HUDEP-2 (cell line): Measurements from ENCODE around the gene SH3BGRL3.
"Not testable (repeated sequence)": the region's sequence is repeated elsewhere in the genome, so short reads cannot be mapped to it uniquely, and the experiment has no call there.

Source experiments
- DNase-seq, 76 experiments: peaks; one replicate each; lab custom pipeline; 2025; ENCODE audit not compliant: unreplicated experiment in 76 of 76; lab: John Stamatoyannopoulos, UW

SH3BGRL3 gene

GRCh38 chr1:26289158-26290059 lies 9.5 kb downstream of the SH3BGRL3 start:
- DNase-seq: peak in 12 of 76 experiments; percentile 16 to 44 (median 22)

- no peak for DNase-seq
These were observed 10.4 kb downstream of the SH3BGRL3 start for GRCh38 chr1:26290122-26290881.

GRCh38 chr1:26290882-26291261 lies 11.0 kb downstream of the SH3BGRL3 start:
- no peak for DNase-seq

GRCh38 chr1:26291433-26291832 lies 11.5 kb downstream of the SH3BGRL3 start:
- no peak for DNase-seq

- no peak for DNase-seq
These were observed 12.1 kb downstream of the SH3BGRL3 start for GRCh38 chr1:26291939-26292338.

- DNase-seq: not testable (repeated sequence)
These were observed 12.8 kb downstream of the SH3BGRL3 start for GRCh38 chr1:26292735-26293134.

- no peak for DNase-seq
These were observed 14.1 kb downstream of the SH3BGRL3 start for GRCh38 chr1:26293911-26294463.

- DNase-seq: no peak
These were observed 15.6 kb downstream of the SH3BGRL3 start for GRCh38 chr1:26295194-26296138.

GRCh38 chr1:26296340-26297056 lies 16.6 kb downstream of the SH3BGRL3 start:
- DNase-seq: no peak

- DNase-seq: no peak
These were observed 17.3 kb downstream of the SH3BGRL3 start for GRCh38 chr1:26297057-26297790.

GRCh38 chr1:26297791-26298124 lies 17.9 kb downstream of the SH3BGRL3 start:
- DNase-seq: no peak

GRCh38 chr1:26300578-26301275 lies 20.8 kb downstream of the SH3BGRL3 start:
- peak in 2 of 76 experiments; percentile 12 to 17 for DNase-seq

- no peak for DNase-seq
These were observed 23.0 kb downstream of the SH3BGRL3 start for GRCh38 chr1:26302733-26303405.

- DNase-seq: no peak
These were observed 25.9 kb downstream of the SH3BGRL3 start for GRCh38 chr1:26305667-26306289.

- DNase-seq: peak in 75 of 76 experiments; percentile 43 to 96 (median 91)
These were observed 26.7 kb downstream of the SH3BGRL3 start, which contains the start of gene UBXN11 for GRCh38 chr1:26306290-26307229. TSS of gene UBXN11 (minus strand) at chr1:26306636. CDS start at chr1:26302883, 3,753 bp downstream.

GRCh38 chr1:26307363-26307781 lies 27.5 kb downstream of the SH3BGRL3 start:
- DNase-seq: no peak
